Ramos (cell line): ENCODE measurements around the gene DENND2A.
"Not testable (repeated sequence)": the region's sequence is repeated elsewhere in the genome, so short reads cannot be mapped to it uniquely, and the experiment has no call there.

Source experiments
- in situ Hi-C: fragments of 300-500 bp; cut with MboI; formaldehyde crosslinking; loops from one replicate; pipeline ENCODE4 v1.14.3; 2022; ENCODE audit warnings: low sequenced_read_pairs; ENCODE audit not compliant: unreplicated experiment

Gene DENND2A

DNA sequence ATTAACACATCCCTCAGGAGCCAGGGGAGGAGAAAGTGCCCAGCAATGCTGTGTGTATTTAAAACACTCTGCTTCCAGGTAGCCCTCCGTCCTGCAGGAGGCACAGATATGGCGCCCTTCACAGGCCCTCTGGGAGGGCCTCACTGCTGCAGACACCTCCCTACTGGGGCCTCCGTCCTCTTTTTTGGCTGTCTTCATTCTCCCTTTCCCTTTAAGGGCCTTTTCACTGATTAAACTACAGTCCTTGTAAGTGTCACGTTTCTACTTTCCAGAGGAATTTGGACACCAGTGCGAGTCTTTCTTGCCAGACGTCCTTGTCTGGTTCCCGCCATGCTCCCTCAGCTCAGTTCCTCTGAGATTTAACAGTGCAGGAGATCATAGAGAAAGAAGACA lies 121.6 kb downstream of the DENND2A start:
- in situ Hi-C loops: loop anchor here (25.0 kb wide), 1 partner anchor 493 kb away; the partner anchor contains the start of gene MRPS33

DNA sequence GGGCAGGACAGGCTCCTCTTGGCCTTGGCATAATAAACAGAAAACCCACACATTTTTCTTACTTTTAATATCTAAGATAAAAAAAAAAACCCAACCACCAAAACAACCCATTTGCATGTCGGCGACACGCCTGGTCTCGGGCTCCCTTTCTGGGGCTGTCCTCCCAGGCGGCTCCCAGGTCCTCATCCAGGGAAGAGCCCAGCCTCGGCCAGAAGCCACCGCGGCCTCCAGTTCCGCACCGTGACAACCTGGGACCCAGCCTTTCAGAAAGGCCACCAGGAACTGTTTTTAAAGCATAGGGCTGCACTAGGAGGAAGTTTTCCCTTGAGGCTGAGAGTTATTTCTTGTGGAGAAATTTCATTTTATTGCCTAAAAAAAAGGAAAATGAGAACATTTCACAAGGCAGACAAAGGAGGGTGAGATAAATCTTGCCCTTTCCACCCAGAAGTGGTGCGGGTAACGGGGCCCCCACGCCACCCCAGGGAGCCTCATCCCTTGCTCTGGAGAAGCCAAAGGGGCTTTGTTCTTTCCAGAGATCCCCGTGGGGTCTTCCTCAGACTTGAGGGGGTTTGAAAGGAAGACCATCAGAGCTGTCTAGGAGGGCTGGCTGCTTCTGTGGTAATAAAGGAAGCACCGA lies 122.1 kb downstream of the DENND2A start:
- in situ Hi-C loops: loop anchor here (25.0 kb wide), 1 partner anchor 494 kb away; the partner anchor contains the start of gene MRPS33

DNA sequence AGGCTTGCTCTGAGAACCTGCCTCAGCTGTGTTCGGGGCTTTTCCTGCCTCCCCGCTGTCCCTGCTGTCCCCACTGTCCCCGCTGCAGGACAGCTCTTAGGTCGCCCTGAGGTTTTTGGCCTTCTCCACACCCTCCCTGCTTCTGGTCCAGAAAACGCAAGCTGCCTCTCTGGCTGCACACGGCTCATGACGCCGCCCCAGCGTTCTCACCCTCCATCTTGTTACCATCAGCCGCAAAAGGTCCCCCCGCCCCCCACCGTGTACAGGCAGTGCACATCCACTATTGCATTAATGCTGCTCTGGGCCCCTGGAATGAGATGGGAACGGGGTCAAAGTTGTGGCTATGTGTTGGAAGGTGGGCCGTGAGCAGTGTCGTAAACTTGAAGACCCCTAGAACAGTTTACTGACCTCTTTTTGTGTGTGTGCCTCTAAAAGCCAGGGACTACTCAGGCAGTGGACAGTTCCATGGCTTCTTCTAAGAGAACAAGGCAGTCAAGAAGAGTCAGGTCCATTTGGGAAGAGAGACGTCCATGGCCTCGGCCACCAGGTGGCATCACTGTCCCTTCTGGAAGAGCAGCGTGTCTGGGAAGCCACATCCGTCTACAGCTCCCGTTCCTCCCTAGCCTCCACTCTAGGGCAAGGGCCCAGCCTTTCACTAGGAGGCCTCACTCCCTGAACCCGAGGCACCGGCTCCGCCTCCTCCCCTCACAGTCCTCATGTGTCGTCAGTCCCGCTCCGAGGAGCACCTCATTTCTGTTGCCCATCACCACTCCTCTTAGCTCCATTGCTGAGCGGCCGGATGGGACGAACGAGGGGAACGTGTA lies 122.9 kb downstream of the DENND2A start:
- in situ Hi-C loops: loop anchor here (25.0 kb wide), 1 partner anchor 495 kb away; the partner anchor contains the start of gene MRPS33

DNA sequence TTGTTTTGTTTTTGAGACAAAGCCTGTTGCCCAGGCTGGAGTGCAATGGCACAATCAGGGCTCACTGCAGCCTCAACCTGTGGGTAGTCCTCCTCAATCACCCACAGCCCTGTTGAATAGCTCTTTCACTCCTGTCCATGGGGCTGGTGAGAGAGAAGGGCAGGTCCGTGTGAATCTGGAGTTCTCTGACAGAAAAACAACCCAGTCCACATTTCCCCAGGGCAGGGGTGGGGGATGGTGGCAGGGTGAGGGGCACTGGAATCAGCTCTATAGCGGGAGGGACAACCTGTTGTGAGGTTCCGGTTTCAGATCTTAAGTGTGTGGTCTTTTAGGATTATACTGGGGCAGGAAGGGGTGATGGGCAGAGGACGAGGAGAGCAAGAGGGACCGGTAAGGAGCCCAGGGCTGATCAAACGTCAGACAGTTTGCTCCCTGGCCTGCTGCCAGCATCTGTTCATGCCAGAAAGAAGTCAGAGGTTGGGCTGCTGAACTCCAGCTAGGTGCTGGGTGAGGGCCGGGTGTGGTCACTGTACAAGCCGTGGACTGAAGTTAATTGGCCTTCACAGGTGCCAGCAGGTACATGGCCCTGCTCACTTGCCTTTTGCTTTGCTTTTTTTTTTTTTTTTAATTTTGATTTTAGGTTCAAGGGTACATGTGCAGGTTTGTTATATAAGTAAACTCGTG lies 128.2 kb downstream of the DENND2A start:
- in situ Hi-C loops: loop anchor here (25.0 kb wide), 1 partner anchor 500 kb away; the partner anchor contains the start of gene MRPS33

DNA sequence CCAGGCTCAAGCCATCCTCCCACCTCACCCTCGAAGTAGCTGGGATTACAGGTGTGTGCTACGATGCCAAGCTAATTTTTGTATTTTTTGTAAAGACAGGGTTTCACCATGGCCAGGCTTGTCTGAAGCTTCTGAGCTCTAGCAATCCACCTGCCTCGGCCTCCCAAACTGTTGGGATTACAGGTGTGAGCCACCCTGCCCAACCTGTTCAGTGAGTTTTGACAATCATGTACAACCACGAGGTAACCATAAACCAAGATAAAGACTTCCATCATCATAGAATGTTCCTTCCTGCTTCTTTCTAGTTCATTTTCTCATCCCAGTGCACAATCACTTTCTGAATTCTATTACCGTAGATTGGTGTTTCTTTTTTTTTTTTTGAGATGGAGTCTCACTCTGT lies 130.8 kb downstream of the DENND2A start:
- in situ Hi-C loops: loop anchor here (25.0 kb wide), 1 partner anchor 503 kb away; the partner anchor contains the start of gene MRPS33

DNA sequence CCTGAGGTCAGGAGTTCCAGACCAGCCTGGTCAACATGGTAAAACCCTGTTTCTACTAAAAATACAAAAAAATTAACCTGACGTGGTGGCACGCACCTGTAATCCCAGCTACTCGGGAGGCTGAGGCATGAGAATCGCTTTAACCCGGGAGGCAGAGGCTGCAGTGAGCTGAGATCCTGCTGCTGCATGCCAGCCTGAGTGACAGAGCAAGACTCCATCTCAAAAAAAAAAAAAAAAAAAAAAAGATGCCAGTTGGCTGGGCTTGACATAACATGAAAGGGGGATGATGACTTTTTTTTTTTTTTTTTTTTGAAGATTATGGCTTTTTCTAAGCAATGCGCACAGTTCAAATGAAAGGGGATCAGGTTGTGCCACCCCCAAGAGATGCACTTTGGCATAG lies 133.1 kb downstream of the DENND2A start:
- in situ Hi-C loops: loop anchor here (25.0 kb wide), 1 partner anchor 505 kb away; the partner anchor contains the start of gene MRPS33

DNA sequence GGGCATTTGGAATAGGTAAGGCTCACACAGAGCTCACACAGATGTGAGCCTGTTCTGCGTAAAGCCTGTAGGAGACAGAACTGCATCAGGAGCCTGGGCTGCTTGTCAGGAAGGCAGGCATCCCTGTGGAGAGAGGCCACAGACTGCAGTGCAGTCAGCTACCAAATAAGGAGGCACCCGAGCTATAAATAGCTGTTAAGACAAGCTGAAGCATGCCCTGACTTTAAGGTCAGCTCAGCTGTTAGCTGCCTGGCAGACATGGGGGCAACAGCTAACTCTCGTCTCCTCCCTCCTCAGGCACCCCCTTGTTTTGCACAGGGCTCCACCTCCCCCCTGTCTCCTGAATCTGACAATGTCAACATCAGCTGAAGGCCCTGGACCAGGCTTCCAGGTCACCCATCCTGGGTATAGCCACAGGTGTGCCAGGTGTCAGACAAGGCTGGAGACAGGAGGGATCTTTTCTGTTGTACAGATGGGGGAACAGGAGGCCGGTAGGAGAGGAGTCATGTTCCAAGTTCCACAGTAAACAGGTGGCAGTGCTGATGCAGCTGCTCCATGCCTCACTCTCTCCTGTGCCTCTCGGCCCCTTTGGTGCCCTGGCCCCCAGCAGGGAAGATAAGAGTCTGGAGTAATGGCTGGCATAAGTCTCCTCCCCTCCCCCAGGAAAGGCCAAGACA lies 133.7 kb downstream of the DENND2A start:
- in situ Hi-C loops: loop anchor here (25.0 kb wide), 1 partner anchor 505 kb away; the partner anchor contains the start of gene MRPS33

DNA sequence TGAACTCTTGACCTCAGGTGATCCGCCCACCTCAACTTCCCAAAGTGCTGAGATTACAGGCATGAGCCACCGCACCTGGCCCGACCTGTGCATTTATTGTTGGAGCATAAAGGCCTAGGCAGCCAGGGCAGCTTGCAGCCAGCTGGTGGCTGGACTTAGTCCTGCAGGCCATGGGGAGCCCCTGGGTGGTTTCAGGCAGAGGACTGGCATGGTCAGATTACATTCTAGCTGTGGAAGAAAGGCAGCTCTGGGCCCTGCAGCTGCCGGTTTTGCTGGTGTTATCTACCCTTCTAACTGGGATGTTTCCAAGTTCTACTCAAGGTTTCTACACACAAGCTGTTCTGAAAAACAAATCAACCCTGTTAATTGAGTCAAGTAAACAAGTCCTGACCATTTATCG lies 138.6 kb downstream of the DENND2A start:
- in situ Hi-C loops: loop anchor here (25.0 kb wide), 1 partner anchor 510 kb away; the partner anchor contains the start of gene MRPS33

DNA sequence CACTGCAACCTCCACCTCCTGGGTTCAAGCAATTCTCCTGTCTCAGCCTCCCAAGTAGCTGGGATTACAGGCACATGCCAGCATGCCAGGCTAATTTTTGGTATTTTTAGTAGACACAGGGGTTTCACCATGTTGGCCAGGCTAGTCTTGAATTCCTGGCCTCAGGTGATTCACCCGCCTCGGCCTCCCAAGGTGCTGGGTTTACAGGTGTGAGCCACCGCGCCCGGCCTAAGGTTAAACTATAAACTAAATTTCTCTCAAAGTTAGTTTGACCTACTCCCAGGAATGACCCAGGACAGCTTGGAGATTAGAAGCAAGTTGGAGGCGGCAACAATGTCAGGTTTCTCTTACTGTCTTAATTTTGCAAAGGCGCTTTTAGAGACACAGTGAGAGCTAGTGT lies 142.8 kb downstream of the DENND2A start:
- in situ Hi-C loops: not testable (repeated sequence)

DNA sequence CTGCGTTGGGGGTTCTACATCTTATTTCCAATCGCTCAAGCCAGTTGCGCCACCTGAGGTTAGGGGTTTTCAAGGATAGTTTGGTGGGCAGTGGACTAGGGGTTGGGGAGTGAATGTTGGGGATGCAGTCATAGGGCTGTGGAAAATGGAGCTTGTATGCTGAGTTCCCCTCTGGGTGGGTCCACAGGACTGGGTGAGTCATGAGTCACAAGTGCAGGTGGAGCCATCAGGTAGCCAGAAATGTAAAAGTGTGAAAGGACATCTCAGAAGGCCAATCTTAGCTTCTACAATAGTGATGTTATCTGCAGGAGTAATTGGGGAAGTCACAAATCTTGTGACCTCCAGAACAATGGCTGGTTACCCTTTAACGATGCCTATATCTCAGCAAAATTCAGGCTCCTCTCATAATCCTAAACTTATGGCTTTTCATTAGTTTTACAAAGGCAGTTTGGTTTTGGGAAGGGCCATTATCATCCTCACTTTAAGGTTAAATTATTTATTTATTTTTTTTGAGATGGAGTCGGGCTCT lies 143.3 kb downstream of the DENND2A start:
- in situ Hi-C loops: no loop called here

DNA sequence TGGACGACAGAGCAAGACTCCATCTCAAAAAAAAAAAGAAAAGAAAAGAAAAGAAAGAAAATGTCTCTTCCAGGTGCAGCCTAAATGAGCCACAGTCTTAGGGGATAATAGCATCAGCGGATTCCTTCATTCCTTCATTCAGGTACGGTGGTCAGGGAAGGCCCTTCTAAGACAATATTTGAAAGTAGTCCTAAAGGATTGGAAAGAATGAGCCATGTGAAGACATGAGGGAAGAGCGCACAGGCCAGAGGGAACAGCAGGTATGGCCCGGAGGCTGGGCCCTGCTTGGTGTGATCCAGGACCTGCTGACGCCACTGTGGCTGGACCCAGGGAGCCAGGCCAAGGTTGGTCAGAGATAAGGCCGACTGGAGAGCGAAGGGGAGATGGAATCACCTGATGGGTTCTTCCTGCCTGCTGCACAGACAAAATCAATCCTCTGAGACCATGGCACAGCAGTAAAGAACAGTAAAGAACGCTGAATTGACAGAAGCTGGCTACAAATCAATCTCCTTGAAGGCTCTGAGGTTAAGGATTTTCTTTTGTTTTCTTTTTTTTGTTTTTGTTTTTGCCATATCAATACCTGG lies 145.0 kb downstream of the DENND2A start:
- in situ Hi-C loops: no loop called here

DNA sequence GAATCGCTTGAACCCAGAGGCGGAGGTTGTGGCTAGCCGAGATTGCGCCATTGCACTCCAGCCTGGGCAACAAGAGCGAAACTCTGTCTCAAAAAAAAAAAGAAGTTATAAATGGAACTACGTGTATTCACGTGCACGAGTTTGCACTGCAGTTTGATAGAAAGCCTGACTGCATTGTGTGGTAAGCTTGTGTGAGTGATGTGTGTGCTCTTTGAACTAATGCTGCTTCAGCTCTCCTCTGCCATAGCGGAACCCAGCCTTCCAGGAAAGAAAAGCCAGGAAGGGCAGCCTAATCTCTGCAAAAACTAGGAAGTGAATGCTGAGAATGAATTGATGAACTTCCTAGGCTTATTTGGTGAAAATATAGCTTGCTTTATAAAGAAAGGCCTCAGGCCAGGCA lies 145.7 kb downstream of the DENND2A start:
- in situ Hi-C loops: no loop called here

DNA sequence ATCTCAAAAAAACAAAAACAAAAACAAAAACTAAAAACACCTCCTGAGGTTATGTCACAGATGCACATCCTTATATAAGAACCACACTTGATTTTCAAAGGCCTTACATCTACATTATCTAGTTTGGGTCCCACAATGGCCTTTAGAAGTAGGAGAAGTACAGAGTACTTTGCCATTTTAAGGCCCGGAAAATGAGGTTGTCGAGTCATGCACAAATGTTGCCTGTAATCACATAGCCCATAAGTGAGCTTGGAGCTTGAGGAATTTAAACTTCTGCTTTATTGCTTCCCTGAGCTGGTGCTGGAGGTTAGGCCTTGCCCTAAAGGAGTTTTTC lies 151.6 kb downstream of the DENND2A start:
- in situ Hi-C loops: no loop called here

DNA sequence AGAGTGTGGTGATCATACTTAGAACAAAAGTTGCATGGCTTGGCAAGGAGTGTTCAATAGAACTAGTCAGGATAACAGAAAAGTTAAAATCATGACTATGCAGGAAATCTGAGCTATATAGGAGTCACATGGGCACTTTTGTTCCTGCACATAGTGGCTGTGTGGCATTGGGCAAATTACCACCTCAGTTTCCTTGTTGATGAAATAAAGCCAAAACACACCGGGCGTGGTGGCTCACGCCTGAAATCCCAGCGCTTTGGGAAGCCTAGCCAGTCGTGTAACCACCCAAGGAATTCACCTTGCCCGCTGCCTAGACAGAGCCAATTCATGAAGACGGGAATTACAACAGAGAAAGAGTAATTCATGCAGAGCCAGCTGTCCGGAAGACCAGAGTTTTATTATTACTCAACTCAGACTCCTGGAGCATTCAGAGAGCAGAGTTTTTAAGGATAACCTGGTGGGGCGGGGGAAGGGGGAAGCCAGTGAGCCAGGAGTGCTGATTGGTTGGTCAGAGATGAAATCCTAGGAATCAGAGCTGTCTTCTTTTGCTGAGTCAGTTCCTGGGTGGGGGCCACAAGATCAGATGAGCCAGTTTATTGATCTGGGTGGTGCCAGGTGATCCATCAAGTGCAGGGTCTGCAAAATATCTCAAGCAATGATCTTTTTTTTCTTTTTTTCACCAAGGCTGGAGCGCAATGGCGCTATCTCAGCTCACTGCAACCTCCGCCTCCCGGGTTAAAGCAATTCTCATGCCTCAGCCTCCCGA lies 154.9 kb downstream of the DENND2A start:
- in situ Hi-C loops: no loop called here

DNA sequence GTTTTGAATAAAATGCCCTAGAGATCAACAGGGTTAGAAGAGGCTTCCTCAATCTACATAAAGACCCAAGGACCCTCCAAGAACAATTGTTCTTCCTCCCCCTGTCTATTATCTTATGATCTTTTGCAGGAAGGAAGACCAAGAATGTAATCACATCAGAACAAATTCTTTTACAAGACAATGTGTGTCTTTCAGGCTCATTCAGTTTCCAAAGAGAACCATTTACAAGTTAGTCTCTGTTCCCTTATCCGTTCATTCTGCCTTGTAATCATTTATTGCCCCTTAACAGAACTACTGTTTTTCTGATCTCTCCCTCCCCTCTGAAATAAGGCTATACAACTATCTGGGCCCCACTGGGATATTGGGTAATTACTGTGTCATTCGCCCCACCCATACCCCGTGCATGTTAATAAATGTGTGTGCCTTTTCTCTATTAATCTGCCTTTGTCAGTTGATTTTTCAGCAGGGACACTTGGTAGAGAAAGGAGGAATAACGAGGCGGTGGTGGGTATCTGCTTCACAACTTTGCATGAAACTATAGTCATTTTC lies 155.6 kb downstream of the DENND2A start:
- in situ Hi-C loops: no loop called here

DNA sequence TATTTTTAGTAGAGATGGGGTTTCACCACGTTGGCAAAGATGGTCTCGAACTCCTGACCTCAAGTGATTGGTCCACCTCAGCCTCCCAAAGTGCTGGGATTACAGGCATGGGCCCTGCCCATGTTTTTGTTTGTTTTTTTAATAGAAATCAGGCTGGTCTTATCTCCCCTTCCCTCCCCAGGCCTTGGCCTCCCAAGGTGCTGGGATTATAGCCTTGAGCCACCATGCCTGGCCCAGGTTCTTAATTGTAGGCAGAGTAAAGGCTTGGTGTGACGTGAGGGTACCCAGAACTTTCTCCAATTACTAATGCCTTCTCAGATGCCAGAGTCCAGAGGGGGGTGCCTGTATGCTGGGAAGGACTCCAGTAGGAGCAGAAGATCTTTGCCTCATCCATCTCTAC lies 156.1 kb downstream of the DENND2A start:
- in situ Hi-C loops: no loop called here

DNA sequence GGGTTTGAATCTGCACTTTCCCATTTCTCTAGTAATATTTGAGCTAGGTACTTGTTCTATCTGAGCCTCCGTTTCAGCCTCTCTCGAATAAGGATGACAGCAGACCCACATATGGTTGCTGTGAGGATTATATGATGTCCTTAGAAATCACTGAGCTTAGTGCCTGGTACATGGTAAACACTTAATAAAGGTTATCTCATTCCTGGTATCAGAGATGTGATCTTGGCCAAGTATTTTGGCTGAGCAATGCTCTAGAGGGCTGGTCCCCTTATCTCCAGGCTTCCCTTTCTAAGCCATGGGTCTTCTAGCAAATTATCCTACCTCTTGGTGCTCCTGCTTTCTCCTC lies 160.9 kb downstream of the DENND2A start:
- in situ Hi-C loops: no loop called here

DNA sequence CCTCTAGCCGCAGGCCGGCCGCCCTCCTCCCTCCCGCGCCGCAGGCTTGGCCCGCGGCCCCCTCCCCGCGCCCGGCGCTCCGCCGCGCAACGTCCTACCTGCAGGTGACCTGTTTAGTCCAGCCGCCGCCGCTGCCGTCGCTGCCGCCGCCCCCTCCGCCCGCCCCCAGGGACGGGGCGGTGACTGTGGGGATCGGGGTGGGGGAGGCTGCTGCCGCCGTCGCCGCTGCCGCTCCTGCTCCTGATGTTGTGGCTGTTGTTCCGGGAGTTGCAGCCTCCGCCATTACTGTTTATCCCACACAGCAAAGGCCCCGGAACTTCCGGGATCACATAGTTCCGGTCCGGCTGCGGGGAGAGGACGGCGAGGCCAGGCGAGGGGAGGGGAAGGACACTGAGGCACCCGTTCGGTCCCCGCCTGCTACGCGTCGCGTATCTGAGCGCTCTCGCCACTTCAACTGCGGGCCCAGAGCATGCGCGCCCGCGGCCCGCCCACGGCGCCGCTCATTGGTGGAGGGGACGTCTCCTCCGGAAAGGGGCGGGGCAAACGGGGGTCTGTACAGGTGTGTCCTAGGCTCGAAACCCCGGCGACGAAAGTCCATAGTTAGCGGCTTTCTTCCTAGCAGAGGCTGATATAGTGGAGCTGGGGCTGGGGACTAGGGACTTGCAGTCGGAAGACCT lies 161.4 kb downstream of the DENND2A start, which contains the start of gene MKRN1:
MKRN1 (minus strand) TSS at position 444 of the 677 bp plus-strand sequence; CDS start at position 283, 161 bp downstream.
- in situ Hi-C loops: no loop called here
